Measurements from ENCODE around the gene EPHB2.

EPHB2 gene

DNA sequence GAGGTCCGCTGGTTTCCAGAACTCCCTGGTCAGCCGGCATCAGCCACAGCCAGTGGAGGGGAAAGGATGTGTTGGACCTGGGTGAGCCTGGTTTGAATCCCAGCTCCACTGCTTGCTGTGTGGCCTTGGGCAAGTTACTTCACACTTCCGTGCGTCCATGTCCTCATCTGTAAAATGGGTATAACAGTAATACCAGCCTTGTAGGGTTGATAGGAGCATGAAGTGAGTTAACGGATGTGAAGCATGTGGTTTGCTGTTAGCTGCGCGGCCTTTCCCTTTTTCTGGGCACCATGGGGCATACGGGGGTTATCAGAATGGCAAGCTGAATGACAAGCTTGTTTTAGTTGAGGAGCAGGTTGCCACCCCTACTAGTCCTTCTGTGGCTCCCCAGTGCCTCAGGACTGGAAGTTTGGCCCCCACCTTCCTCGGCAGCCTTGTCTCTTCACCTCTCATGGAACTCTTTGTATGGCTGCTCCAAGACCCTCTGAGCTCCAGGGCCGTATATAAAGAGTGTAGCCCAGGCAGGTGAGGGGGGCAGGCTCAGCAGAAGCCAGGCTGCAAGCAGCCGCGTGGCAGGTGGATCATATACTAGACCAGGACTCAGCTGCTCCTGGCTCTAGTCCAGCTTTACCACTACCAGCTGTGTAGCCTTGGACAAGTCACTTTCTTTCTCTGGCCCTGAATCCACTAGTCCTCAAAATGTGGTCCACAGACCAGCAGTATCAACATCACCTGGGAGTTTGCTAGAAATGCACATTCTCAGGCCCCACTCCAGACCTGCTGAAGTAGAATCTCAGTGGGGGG, 166.7 kb downstream of the EPHB2 start:
- Histone ChIP-seq H3K36me3 (no peaks in the 10 kb centered on the region), H3K4me3 (ENCODE audit: low read depth in 1 of 2, low read length in 1 of 2) (no peak overlapping the region), H3K27me3 (no peaks in the 10 kb centered on the region), H3K9me3 (no peaks in the 10 kb centered on the region), H3K4me1 (ENCODE audit: control insufficient read depth in 1 of 2, insufficient read depth in 1 of 2, low read depth in 1 of 2, low read length in 1 of 2) (no peaks in the 10 kb centered on the region), H3K27ac (no peak overlapping the region)
- TF ChIP-seq, protein P1, sequence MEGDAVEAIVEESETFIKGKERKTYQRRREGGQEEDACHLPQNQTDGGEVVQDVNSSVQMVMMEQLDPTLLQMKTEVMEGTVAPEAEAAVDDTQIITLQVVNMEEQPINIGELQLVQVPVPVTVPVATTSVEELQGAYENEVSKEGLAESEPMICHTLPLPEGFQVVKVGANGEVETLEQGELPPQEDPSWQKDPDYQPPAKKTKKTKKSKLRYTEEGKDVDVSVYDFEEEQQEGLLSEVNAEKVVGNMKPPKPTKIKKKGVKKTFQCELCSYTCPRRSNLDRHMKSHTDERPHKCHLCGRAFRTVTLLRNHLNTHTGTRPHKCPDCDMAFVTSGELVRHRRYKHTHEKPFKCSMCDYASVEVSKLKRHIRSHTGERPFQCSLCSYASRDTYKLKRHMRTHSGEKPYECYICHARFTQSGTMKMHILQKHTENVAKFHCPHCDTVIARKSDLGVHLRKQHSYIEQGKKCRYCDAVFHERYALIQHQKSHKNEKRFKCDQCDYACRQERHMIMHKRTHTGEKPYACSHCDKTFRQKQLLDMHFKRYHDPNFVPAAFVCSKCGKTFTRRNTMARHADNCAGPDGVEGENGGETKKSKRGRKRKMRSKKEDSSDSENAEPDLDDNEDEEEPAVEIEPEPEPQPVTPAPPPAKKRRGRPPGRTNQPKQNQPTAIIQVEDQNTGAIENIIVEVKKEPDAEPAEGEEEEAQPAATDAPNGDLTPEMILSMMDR (IDR thresholded peaks at IDR 0.05) = no peak

DNA sequence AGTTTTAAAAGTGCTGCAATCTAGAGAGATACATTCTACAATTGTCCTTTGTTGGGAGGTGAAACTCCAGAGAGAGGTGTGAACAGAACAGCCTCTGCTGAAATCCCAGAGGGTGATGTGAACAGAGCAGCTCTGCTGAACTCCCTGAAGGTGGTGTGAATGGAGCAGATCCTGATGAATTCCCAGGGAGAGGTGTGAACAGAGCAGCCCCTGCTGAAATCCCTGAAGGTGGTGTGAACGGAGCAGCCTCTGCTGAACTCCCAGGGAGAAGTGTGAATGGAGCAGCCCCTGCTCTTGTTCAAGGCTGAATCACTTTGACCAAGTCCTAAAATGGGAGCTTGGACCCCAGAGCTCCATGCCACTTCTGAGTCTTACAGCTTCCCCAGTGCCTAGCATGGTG, 167.3 kb downstream of the EPHB2 start:
- no peak overlapping the region for H3K27ac ChIP-seq
- TF ChIP-seq, protein P1 (IDR thresholded peaks at IDR 0.05) = no peak
- H3K4me3 ChIP-seq (ENCODE audit: low read depth in 1 of 2, low read length in 1 of 2) = no peak overlapping the region
- H3K36me3 ChIP-seq = no peaks in the 10 kb centered on the region
- H3K4me1 ChIP-seq (ENCODE audit: control insufficient read depth in 1 of 2, insufficient read depth in 1 of 2, low read depth in 1 of 2, low read length in 1 of 2) = no peaks in the 10 kb centered on the region
- H3K27me3 ChIP-seq = no peaks in the 10 kb centered on the region
- H3K9me3 ChIP-seq = no peaks in the 10 kb centered on the region

DNA sequence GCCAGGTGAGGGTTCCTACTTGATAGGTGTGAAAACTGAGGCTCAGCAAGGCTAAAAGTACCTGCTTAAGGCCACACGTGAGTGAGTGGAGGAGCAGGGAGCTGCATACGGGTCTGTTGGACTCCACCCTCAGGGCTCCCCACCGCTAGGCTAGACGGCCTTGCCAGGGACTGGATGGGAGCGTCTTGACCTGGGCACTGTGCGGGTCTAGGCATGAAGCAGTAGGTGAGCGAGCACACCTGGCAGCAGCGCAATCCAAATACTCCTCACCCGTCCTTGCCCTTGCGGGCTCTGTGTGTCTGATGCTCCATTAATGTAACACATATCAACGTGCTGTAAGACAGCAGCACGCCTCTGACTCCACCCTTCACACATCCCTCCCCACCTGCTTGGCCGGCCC, 168.0 kb downstream of the EPHB2 start:
- no peaks in the 10 kb centered on the region for H3K36me3 ChIP-seq
- H3K27ac ChIP-seq = no peak overlapping the region
- H3K4me1 ChIP-seq (ENCODE audit: control insufficient read depth in 1 of 2, insufficient read depth in 1 of 2, low read depth in 1 of 2, low read length in 1 of 2) = no peaks in the 10 kb centered on the region
- no peak overlapping the region for H3K4me3 ChIP-seq (ENCODE audit: low read depth in 1 of 2, low read length in 1 of 2)
- no peaks in the 10 kb centered on the region for H3K9me3 ChIP-seq
- TF ChIP-seq, protein P1 (IDR thresholded peaks at IDR 0.05) = no peak
- no peaks in the 10 kb centered on the region for H3K27me3 ChIP-seq

DNA sequence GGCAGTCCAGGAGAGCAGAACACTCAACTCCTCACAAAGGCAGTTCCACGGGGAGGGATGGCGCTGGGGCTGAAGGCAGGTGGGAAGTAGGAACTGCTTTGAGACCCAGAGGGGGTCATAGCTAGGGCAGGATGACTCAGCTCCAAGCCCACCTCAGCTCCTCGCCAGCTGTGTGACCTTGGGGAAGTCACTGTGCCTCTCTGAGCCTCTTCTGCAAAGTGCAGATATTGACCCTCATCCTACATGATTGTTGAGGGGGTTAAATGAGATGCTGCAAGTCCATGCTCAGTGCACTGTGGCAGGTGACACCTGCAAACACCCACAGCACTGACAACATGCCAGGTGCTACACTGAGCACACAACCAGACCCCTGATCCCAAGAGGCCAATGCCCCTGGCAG, 168.8 kb downstream of the EPHB2 start:
- no peak overlapping the region for H3K4me3 ChIP-seq (ENCODE audit: low read depth in 1 of 2, low read length in 1 of 2)
- H3K4me1 ChIP-seq (ENCODE audit: control insufficient read depth in 1 of 2, insufficient read depth in 1 of 2, low read depth in 1 of 2, low read length in 1 of 2) = no peaks in the 10 kb centered on the region
- no peaks in the 10 kb centered on the region for H3K36me3 ChIP-seq
- H3K27ac ChIP-seq = no peak overlapping the region
- H3K27me3 ChIP-seq = no peaks in the 10 kb centered on the region
- TF ChIP-seq, protein P1 (IDR thresholded peaks at IDR 0.05) = no peak
- H3K9me3 ChIP-seq = no peaks in the 10 kb centered on the region

DNA sequence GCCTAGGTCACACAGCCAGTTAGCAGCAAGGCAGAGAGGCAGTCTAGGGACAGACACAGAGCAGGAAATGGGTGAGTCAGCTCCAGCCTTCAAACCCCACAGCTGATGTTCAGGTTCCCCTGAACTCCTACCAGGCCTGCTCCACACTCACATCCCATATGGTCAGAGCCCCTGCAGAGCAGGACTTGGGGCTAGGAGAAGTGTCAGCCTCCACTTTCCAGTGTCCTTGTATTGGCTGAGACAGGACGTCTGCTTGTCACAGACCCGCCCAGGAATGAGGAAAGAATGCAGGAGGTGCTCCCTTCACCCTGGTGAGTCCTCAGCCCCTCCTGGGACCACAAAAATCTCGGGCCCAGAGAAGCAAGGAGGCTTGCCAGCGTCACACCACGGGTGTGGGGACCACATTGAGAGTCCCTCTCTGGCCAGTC, 169.5 kb downstream of the EPHB2 start:
- Histone ChIP-seq H3K27ac (no peak overlapping the region), H3K27me3 (no peaks in the 10 kb centered on the region), H3K36me3 (no peaks in the 10 kb centered on the region), H3K9me3 (no peaks in the 10 kb centered on the region), H3K4me3 (ENCODE audit: low read depth in 1 of 2, low read length in 1 of 2) (no peak overlapping the region), H3K4me1 (ENCODE audit: control insufficient read depth in 1 of 2, insufficient read depth in 1 of 2, low read depth in 1 of 2, low read length in 1 of 2) (no peaks in the 10 kb centered on the region)
- TF ChIP-seq, protein P1 (IDR thresholded peaks at IDR 0.05) = no peak
